HG03378 (cell line): ENCODE results near the gene RAB33A.
"Not testable (repeated sequence)": the region's sequence is repeated elsewhere in the genome, so short reads cannot be mapped to it uniquely, and the experiment has no call there.

Source experiments
- ATAC-seq: cut with Tn5 transposase; IDR thresholded peaks from one replicate; pipeline ENCODE4 v1.9.1; 2021; ENCODE audit warnings: mild to moderate bottlenecking, moderate library complexity; ENCODE audit not compliant: unreplicated experiment

Gene RAB33A

DNA sequence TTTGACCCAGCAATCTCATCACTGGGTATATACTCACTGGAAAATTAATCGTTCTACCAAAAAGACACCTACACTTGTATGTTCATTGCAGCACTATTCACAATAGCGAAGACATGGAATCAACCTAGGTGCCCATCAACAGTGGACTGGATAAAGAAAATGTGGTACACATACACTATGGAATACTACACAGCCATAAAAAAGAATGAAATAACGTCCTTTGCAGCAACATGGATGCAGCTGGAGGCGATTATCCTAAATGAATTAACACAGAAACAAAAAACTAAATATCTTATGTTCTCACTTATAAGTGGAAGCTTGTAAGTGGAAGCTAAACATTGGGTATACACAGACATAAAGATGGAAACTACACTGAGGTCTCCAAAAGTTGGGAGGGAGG lies 59.4 kb downstream of the RAB33A start:
- ATAC-seq: not testable (repeated sequence)
